ENCODE measurements around the gene NDUFS1.

DNA sequence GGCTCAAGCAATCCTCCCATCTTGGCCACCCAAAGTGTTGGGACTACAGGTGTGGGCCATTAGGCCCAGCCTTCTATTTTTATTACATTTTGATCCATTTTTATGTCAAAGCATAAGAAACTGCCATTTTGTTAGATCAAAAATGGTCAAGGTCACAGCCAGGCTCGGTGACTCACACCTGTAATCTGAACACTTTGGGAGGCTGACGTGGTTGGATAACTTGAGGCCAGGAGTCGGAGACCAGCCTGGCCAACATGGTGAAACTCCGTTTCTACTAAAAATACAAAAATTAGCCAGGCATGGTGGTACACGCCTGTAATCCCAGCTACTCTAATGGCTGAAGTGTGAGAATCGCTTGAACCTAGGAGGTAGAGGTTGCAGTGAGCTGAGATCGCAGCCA is 49.7 kb upstream of the NDUFS1 start:
- TF ChIP-seq, protein P1, sequence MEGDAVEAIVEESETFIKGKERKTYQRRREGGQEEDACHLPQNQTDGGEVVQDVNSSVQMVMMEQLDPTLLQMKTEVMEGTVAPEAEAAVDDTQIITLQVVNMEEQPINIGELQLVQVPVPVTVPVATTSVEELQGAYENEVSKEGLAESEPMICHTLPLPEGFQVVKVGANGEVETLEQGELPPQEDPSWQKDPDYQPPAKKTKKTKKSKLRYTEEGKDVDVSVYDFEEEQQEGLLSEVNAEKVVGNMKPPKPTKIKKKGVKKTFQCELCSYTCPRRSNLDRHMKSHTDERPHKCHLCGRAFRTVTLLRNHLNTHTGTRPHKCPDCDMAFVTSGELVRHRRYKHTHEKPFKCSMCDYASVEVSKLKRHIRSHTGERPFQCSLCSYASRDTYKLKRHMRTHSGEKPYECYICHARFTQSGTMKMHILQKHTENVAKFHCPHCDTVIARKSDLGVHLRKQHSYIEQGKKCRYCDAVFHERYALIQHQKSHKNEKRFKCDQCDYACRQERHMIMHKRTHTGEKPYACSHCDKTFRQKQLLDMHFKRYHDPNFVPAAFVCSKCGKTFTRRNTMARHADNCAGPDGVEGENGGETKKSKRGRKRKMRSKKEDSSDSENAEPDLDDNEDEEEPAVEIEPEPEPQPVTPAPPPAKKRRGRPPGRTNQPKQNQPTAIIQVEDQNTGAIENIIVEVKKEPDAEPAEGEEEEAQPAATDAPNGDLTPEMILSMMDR (conservative IDR thresholded peaks at IDR 0.05; ENCODE audit: low read length) = no peak
- TF ChIP-seq EZH2phosphoT487 (IDR thresholded peaks at IDR 0.05; ENCODE audit: borderline replicate concordance, low read depth, low read length) = no peak
